Cardiac ventricle fibroblast (primary cell): ENCODE data around the gene TMEM186. TPM values are rescaled to one million over a fixed set of nuclear protein-coding genes. Genes with fewer than 3 reads are reported as not detected.

Experiments
- total RNA-seq: library from RNA; depleted of rRNA; stranded (reverse); fragments of >200 nt; gene quantifications from 2 replicates; pipeline ENCODE4 v1.2.3, GENCODE V29; 2015

The TMEM186 gene, protein sequence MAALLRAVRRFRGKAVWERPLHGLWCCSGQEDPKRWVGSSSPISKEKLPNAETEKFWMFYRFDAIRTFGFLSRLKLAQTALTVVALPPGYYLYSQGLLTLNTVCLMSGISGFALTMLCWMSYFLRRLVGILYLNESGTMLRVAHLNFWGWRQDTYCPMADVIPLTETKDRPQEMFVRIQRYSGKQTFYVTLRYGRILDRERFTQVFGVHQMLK
- 6.4 and 6.5 TPM in 2 replicates for total RNA-seq

GRCh38 chr16:8797364-8798173 is at the start of gene TMEM186, which contains the start of gene PMM2:
Gene TMEM186 (minus strand): TSS chr16:8797639. CDS start chr16:8797614, 25 bp downstream.
Gene PMM2 (plus strand): TSS chr16:8797839. CDS start chr16:8797883, 44 bp downstream.

Other genes with a start within 250 kb of the TMEM186 start
- gene TMEM114, start 207.1 kb downstream of the TMEM186 start, total RNA-seq: not detected in 2 replicates
- 13.4 and 85.9 TPM in 2 replicates for gene METTL22, start 175.9 kb downstream of the TMEM186 start, total RNA-seq
- gene ABAT, start 123.0 kb downstream of the TMEM186 start, total RNA-seq: 6.7 and 8.3 TPM in 2 replicates
- gene PMM2, start 200 bp upstream of the TMEM186 start, total RNA-seq: 32.1 and 39.2 TPM in 2 replicates
- gene CARHSP1, start 71.4 kb upstream of the TMEM186 start, total RNA-seq: 91.6 and 125 TPM in 2 replicates
- gene LITAFD, start 84.7 kb upstream of the TMEM186 start, total RNA-seq: not detected in 2 replicates
- 43.8 and 44.1 TPM in 2 replicates for gene USP7, start 166.3 kb upstream of the TMEM186 start, total RNA-seq